ENCODE data around the gene DENND2C.

- no peak for TF ChIP-seq EZH2phosphoT487 (IDR thresholded peaks at IDR 0.05; ENCODE audit: low read length)
- no peak for TF ChIP-seq EZH2 (optimal IDR thresholded peaks at IDR 0.05; ENCODE audit: low read depth, low read length)
Observed at GRCh38 chr1:114558544-114558943, 111.3 kb downstream of the DENND2C start.

Data from MM.1S (cell line).